ENCODE data around the gene CUL4A.

DNA sequence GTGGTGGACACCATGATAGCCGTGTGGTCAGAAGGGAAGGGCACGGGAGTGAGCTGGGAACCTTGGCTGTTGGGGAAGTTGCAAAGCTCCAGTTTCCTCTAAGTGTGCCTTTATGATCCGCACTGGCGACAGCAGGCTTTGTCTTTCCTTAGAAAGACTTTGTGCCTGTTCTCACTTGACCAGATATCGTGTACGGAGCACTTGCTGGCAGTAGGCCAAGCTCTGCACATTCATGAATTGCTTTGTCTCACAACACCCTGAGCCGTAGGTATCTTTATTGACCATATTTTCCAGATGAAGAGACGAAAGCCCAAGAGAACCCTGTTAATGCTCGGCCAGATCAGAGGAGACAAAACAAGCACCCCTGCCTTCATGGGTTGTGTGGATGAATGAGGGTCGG is 15.1 kb downstream of the CUL4A start:
- no peak for TF ChIP-seq POLR2A (IDR thresholded peaks at IDR 0.05)
- TF ChIP-seq, protein P1, sequence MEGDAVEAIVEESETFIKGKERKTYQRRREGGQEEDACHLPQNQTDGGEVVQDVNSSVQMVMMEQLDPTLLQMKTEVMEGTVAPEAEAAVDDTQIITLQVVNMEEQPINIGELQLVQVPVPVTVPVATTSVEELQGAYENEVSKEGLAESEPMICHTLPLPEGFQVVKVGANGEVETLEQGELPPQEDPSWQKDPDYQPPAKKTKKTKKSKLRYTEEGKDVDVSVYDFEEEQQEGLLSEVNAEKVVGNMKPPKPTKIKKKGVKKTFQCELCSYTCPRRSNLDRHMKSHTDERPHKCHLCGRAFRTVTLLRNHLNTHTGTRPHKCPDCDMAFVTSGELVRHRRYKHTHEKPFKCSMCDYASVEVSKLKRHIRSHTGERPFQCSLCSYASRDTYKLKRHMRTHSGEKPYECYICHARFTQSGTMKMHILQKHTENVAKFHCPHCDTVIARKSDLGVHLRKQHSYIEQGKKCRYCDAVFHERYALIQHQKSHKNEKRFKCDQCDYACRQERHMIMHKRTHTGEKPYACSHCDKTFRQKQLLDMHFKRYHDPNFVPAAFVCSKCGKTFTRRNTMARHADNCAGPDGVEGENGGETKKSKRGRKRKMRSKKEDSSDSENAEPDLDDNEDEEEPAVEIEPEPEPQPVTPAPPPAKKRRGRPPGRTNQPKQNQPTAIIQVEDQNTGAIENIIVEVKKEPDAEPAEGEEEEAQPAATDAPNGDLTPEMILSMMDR (IDR thresholded peaks at IDR 0.05), result no peak
